NCI-H2107 (cell line): ENCODE data around the gene FOXP4.

Experiments used
- DNase-seq: peaks from one replicate; lab custom pipeline; 2025; lab: John Stamatoyannopoulos, UW

The FOXP4 gene

DNA sequence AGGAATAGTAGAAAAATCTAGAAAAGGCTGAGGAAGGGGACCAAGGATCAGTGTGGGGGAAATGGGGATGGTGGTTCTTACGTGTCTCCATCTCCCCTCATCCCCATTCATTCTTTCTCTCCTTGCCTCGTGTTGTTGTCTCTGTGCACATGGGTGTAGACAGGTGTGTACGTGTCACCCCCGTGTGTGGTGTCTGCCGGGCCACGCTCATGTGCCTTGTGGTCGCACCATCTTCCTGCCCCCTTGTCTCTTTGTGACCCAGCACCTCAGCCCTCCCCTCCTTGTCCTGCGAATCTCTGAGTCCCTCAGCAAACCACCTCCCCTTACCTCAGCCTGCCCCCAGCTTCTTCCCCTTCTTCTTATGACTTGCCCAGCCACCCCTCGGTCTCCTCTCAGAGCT is 39.4 kb downstream of the FOXP4 start:
- DNase-seq: no peak

DNA sequence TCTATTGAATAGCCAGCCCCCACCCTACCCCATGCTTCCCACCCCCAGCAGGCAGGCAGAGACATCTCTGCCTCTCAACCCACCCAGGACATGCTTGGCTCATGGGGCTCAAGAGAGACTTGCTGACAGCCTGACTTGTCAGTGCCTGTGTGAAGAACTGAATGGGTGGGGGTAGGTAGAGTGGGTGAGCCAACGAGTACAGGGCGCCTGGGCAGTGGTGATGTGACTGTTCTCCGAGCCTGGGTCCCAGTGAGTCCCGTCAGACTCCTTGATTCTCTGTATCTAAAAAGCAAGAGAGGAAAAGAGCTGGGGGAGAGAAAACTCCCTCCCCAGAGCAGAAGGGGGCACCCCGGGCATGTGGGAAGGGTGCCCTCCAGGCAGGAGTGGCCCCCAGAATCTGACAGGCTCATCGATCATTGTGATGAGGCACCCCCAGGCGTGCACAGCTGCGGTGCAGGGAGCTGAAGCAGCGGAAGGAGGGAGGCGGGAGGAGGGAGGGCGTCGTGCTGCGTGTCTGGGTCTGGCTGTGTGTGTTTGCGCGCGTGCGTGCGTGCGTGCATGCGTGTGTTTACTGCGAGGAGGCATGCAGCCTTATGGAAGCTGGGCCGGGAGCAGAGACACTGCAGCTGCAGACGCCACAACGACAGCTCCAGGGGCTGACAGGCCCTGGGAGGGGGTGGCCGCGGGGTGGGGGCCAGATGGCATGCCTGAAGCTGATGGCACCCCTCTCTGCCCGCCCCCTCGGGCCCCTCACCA is 40.2 kb downstream of the FOXP4 start:
- DNase-seq: no peak

DNA sequence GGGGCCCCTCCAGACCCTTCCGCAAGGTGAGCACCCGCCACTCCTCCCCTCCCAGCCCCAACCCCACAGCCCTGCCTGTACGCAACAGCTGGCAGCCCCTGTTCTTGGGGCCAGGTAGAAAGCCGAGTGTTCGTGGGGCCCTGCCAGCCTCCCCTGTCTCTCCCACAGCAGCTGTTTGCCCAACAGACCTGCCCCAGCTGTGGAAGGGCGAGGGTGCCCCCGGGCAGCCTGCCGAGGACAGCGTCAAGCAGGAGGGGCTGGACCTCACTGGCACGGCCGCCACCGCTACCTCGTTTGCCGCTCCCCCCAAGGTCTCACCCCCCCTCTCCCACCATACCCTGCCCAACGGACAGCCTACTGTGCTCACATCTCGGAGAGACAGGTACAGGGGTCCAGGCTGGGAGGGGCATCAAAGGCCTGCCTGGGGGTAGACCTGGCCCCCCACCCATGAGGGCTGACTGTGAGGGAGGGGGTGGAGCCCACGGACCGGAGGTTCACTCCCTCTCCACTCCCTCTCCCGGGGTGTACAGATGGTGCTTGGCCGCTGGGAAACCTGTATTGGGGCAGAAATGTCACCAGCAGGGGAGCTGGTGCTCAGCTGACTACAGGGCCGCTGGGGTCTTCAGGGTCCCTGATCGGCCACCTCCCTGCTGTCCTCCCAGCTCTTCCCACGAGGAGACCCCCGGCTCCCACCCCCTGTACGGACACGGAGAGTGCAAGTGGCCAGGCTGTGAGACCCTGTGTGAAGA is 41.1 kb downstream of the FOXP4 start:
- DNase-seq: no peak

DNA sequence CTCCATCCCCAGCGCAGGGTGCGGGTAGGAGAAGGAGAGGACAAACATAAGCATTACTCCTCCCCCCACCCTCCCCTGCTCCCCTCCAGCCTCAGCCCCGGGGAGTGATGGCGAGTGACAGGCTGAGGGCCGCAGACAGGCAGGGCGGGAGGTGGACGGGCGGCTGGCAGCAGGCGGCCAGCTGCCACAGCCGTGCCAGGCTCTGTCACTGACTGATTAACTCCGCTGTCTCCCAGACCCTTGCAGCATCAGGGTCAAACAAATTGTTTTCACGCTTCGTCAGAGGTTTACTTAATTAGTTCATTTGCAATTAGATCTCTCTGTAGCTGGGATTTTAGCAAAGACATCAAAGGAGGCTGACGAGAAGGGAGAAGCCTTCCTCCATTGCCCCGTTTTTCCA is 41.9 kb downstream of the FOXP4 start:
- no peak for DNase-seq

DNA sequence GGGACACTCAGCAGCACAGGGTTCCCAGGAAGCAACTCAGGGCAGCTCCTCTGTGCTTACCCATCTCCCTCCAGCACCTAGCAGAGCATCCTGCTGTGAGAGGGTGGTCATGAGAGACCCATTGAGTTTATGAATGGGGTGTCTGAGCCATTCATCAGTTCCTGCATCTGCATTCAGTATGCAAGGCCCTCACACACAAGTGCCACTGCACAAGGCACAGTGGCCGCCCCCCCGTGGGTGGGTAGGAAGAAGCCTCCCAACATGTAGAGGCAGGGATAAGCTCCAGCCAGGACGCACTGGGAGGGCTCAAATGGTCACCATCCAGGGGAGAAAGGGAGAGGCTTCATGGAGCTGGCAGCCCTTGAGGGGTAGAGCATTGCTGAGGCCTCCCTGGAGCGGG is 43.0 kb downstream of the FOXP4 start:
- no peak for DNase-seq

DNA sequence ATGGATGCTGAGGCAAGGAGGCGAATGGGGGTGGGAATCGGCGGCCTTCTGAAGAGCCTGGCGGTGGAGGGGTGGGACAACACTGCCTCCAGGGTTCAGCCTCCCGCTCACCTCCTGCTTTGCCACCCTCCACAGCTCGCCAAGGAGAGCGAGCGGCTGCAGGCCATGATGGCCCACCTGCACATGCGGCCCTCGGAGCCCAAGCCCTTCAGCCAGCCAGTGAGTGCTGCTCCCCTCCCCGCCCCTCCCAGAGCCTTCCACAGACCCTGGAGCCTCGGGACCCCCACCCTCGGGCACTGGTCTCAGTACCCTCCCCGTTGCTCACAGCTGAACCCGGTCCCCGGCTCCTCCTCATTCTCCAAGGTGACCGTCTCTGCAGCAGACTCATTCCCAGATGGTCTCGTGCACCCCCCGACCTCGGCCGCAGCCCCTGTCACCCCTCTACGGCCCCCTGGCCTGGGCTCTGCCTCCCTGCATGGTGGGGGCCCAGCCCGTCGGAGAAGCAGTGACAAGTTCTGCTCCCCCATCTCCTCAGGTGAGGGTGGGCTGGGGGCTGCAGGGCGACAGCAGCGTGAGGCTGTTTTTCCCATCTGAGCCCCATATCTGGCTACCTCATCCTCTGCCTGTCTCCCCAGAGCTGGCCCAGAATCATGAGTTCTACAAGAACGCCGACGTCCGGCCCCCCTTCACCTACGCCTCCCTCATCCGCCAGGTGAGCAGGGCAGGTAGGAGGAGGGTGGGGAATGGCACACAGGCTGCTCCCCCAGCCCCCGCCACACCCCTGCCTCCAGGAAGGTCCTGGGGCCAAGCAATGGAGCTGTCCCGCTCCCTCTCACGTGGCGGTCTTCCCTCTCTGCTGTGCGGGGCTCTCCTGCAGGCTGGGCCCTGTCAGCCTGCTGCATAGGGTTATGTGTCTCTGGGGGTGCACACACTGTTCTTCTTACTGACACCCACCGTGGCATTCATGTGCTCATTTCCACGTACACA is 43.7 kb downstream of the FOXP4 start:
- no peak for DNase-seq

DNA sequence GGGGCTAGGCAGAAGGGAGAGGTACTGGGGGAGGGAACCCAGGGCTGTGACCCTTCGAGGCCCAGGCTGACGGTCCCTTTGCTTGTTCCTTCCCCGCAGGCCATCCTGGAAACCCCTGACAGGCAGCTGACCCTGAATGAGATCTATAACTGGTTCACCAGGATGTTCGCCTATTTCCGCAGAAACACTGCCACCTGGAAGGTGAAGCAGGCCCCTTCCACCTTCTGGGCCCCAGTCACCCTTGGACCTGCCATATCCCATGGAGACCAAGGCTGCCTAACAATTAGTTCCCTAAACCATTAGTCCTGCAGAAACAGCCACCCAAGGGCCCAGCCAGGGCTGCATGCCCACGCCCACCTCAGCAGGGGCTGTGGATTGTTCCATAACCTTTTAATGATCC is 44.9 kb downstream of the FOXP4 start:
- DNase-seq: no peak

DNA sequence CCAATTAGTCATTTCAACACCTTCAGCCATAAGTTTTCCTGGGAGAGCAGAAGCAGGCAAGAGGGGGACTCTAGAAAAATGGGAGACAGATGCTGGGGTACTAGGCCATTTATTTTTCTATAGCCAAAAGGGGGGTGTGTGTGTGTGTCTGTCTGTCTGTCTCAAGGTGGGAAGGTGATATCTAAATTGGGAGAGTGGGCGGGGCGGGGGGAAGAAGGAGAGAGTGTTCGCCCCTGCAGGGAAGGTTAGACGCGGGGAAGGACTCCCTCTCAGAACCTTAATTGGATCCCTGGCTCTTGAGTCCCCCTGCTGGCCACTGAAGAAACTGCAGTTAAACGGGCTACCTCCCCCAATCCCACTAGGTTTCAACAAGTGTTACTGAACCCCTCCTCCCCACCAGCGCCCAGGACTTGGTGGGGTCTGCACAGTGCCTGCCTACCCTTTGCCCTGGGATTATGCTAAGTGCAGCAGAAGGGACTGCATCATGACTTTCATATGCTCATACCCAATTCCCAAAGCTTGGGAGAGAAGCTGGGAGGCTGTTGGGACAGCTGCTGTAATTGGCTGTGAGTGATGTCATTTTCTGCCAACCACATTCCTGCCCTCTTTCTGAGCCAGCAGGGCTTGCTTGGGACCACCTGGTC is 45.8 kb downstream of the FOXP4 start:
- DNase-seq: no peak

DNA sequence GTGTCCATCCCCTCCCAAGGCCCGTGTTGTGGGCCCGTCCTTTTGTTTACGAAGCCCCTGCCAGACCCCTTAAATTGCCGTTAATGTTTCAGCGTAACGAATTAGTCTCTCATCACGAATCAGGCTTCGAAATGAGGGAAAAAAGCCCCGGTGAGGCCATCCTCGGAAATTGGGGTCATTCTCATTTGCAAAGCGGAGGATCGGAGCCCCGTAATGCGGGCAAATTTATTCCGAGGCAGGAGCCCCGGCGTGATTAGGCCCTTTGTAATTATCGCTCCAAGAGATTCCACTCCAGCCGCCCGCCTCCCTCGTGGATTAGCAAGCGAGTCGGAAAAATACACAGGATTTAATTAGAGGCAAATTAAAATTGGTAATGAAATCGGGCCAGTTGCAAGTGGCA is 47.2 kb downstream of the FOXP4 start:
- no peak for DNase-seq

DNA sequence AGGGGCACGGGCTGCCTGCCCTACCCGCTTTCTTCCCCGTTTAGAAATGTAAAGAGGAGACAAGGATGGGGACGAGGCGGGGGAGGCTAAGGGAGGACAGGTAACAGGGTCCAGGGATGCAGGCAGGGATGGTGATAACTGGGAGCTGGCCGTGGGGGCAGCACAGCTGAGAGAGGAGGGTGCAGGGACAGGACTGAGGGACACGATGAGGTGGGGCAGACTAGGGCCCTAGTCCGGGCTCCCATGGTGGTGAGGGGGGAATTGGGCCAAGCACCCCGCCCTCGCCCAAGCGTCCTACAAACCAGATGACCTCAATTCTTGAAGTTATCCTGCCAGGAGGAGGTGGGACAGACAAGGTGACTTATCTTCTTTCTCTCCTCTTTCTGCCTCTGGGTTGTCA is 47.7 kb downstream of the FOXP4 start:
- DNase-seq: no peak

DNA sequence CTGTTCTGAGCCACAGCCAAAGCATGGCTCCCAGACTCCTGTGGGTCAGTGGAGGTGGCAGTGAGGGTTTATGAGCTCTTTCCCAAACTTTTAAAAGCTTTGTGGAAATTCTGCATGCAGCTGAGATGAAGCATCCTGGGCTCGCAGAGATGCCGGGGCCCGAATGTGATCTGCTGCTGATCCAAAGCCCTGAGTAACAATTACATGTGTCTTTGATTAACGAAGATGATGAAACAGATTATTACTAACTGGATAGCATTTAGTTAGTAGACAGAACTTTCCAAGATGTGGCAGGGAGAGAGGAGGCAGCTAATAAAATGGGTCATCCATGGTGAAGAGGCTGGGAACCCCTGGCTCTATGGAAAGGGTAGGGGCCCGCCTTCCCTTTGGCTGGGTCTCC is 48.1 kb downstream of the FOXP4 start:
- DNase-seq: no peak

DNA sequence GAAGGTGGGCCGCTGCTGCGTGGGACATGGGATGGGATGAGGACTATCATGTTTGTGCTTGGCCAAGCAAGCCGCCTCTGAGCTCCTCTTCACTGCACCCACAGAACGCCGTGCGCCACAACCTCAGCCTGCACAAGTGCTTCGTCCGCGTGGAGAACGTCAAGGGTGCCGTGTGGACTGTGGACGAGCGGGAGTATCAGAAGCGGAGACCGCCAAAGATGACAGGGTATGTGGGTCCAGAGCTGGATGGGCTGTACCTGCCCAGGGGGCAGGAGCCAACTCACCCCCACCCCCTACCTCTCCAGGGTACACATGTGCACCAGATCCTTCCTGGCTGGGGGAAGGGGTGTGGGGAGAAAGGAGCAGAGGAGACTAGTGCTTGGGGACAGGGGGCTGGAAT is 48.6 kb downstream of the FOXP4 start:
- DNase-seq: no peak

DNA sequence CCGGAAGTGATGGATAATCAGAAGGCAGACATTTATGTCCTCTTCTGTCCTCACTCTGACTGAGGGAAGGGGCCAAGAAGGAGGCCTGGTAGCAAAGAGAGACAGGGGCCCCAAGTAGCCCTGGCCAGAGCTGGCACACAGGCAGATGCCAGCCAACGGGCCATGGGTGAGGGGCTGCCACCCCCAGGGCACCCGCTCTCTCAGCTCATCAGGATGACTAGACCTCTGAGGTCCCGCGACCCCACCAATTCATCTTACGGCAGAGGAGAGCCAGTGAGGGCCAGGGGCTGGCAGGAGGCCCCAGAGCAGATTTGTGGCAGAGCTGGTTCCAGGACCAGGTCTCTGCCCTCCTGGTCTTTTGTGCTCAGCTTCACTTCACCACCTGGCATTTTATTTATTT is 49.0 kb downstream of the FOXP4 start:
- DNase-seq: no peak

DNA sequence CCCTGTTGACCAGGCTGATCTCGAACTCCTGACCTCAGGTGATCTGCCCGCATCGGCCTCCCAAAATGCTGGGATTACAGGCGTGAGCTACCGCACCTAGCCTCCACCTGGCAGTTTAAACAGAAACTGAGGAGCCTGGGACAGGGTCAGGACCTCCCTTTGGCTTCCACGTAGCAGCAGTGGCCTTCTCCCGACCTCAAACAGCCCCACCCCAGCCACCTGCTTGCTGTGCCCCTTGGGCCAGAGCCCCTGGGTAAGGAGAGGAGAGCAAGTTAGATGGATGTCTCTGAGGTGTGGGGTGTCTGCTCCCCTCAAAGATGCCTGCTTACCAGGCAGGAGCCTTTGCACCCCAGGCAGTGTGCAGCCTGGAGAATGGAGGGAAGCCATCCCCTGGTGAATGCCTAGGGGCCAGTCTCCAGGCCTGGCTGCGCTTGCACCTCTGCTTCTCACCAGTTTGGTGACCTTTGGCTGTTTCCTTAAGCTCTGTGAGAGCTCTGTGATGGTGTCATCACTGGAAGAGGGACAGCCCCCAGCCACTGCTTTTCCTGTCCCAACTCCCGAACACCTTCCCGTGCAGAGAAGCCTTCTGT is 50.0 kb downstream of the FOXP4 start:
- no peak for DNase-seq

DNA sequence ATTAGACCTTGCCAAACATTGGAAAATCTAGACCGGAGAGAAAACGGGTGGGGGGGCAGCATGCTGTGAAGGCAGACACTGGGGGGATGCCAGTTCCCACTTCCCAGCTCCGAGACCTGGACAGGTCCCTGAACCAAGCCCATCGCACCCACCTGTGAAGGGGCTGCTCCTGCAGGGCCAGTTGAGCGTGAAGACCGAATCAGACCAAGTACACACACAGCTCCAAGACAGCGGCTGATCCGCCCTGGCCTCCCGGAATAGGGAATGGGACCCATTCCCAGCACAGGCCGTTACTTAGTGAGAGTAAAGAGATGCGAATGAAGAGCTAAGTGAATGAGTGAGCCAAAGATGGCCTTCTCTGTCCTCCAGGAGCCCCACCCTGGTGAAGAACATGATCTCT is 50.6 kb downstream of the FOXP4 start:
- DNase-seq: no peak

DNA sequence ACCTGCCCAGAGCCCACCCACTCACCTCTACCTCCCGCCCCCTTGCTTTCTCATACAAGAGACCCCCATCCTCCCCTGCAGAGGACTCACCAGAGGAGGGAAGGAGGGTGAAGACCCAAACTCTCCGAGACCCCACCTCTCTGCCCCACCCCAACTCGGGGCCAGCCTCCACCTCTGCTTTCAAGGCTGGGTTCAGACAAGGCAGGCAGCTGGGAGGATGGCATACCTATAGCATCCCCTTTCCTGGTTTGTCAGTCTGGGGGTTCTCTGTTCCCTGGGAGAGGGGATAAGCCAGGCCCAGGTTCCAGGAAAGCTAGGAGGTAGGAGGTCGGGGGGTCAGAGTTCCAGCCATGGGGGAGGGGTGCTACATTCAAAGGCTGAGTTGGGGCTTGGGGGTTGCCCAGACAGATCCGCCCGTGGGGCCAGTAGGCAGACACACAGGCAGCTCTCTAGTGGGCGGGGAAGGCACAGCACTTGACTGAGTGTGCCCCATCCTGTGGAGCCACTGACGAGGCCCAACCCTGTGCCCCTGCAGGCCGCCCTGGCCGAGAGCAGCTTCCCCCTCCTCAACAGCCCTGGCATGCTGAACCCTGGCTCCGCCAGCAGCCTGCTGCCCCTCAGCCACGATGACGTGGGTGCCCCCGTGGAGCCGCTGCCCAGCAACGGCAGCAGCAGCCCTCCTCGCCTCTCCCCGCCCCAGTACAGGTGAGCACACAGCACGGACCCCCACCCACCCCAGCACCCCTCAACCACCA is 51.2 kb downstream of the FOXP4 start:
- DNase-seq: no peak

DNA sequence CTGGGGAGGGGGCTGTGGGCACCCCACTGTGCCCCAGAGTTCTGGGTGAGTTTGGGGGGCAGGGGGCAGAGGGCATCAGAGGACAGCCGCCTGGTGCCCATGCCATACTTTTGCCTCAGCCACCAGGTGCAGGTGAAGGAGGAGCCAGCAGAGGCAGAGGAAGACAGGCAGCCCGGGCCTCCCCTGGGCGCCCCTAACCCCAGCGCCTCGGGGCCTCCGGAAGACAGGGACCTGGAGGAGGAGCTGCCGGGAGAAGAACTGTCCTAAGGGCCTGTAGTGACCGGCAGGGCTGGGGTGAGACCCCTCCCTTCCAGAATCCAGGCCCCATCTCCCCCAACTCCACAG is 52.5 kb downstream of the FOXP4 start:
- no peak for DNase-seq

DNA sequence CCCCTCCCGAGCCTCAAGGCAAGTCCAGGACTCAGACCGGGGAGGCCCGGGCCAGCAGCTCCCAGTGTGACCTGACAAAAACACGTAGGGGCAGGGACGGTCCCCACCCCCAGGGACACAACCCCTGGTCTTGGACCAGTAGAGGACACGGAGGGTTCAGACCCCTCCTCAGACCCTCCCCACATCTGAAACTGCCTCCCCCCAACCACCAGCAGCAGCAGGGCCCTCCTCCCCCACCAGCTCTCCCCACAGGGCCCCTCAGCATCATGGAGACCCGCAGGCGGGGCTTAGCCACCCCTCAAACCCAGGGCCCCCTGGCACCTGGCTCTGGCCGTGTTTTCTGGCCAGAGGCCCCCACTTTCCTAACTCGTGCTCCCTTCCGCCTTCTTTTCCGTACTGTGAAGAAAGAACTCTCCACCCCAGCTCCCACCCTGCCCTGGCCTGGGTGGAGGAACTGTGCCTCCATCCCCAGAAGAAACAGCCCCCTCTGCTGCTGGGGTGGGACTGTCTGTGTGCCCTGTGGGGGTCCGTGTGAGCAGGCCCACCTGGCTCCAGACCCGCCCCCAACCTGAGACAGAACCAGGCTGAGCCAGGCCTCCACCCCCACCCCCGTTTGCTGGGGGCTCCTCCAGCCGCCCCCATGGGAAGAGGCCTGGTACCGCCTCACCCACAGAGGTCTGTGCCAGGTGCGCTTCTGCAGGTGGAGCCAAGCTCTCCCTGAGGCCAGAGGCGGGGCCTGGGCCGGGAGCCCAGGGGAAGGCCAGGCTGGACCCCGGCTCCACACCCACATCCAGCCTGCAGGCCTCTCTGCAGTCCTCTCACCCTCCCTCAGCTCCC is 53.1 kb downstream of the FOXP4 start:
- no peak for DNase-seq

DNA sequence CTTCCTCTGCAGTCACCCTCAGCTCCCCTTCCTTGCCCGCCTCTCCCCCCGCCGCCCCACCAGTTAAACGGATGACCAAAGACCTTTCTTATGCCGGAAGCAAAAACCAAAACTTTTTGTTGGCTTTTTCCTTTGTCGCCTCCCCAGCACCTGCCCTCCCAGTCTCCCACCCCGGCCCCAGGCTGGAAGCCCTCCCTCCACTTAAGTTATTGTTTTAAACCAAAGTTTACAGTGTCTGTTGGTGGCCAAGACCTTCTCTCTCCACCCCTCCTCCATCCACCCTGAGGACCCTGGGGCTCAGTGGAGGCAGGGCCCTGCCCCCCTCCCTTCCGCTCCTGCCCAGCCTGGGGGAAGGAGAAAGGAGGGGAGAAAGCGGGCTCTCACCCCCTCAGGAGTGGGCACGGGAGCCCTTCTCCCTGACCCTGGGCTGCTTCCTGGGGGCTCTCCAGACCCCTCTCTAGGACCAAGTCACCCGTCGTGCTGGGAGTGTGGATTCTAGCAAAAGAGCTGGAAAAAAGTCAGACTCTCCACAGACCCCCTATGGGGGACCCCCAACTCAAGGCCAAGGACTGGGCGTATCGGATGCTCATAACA is 53.8 kb downstream of the FOXP4 start:
- no peak for DNase-seq
